Middle frontal gyrus (tissue), 1 donor: ENCODE results near the gene FBXW7.

ENCODE experiments used
- DNase-seq: peaks from one replicate; pipeline ENCODE4 v3.0.0-alpha.2; 2015; ENCODE audit warnings: low spot score; ENCODE audit errors: extremely low spot score

The FBXW7 gene

DNA sequence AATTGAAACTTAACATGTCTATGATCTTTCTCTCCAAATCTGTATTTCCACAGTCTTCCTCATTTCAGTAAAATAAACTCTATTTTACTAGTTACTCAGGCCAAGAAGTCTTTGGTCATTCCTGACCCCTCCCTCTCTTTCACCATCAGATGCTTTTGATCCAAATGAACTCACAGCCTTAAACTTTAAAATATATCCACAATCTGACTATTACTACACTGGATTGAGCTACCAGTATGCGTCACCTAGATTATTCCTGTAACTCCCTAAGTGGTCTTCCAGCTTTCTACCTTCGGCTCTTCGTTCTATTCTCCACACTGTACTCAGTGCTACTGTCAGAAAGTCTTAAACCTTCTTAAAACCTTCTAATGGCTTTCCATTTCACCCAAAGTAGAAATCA is 195.1 kb downstream of the FBXW7 start:
- DNase-seq, result no peak

DNA sequence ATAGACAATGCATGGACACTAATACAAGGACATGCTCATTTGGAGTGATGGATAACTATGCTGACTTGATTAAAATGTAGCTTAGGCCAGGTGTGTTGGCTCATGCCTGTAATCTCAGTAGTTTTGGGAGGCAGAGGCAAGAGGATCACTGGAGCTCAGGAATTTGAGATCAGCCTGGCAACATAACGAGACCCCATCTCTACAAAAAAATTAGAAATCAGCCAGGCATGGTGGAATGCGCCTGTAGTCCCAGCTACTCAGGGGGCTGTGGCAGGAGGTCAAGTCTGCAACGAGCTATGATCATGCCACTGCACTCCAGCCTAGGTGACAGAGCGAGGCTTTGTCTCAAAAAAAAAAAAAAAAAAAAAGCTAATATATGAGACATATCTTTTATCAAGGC is 196.3 kb downstream of the FBXW7 start:
- DNase-seq, result no peak

DNA sequence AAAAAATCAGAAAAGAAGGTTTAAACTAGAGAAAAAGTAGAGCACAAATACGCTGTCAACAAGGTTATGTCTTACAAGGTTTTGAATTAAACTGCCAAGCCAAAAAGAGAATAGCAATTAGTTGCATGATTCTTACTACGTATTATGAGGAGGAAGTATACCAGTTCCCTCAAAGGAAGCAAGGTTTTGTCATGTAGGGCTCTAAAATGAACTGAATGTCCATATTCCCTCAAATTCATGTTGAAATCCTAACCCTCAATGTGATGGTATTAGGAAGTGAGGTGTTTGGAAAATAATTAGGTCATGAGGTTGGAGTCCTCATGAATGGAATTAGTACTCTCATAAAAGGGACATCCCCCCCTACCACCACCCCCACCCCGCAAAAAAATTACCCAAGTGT is 201.0 kb downstream of the FBXW7 start:
- DNase-seq, result no peak

DNA sequence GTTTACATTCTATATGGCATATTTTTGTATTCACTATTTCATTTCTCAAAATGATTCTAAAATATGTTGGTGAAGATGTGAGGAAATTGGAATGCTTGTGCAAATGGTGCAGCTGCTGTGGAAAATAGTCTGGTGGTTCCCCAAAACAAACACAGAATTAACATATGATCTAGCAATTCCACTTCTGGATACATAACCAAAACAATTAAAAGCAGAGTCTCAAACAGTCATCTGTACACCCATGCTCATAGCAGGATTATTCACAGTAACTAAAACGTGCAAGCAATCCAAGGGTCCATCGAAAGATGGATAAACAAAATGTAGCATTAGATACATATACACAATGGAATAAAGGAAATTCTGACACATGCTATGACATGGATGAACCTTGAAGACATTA is 204.8 kb downstream of the FBXW7 start:
- DNase-seq, result no peak

DNA sequence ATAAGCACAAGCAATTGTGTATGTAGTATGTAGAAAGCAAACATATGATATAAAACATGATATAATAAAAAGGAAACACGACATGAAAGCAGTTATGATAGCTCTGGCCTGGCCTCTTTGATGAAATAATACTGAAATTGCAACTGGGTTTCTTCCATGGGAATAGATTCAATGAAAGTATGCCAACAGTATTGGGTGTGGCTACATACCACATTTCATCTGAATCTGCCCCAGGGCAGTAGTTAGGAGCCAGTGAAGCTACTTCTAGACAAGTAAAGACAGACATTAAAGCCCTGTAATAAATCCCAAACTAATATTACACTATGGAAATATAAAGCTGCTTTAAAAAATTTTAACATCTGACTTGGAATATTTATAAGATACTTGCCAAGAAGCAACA is 207.3 kb downstream of the FBXW7 start:
- DNase-seq, result no peak

DNA sequence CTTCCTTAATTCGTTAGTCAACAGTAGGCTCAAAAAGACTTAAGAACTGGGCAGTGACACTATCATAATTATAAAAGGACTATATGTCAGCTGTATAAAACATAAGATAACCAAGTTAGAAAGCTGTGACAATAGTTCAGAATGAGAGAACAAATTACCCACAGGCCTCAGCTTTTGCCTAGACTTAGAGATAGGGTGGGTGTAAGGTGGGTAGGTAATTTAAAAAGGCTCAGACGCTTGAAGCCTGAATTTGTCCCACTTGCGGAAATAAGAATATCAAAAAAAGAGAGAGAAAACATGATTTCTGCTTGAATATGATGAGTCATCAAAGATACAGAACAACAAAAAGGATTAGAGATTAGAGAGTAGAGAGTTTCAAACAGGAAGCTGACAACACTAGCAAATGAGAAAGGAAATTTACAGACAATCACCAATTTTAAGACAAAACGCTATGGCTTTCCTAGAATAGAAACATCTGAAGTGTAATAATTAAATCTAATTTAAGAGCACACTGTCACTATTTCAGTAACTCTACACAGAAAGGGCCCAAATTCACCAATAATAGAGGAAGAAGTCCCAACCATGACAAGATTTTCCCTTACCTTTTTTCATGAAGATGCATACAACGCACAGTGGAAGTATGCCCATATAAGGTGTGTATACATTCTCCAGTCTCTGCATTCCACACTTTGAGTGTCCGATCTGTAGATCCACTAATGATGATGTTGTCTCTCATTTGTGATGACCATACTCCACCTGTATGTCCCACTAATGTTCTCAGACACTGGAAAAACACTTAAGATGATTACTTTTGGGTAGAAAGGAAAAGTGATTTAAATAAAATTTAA is 208.1 kb downstream of the FBXW7 start:
- no peak for DNase-seq

DNA sequence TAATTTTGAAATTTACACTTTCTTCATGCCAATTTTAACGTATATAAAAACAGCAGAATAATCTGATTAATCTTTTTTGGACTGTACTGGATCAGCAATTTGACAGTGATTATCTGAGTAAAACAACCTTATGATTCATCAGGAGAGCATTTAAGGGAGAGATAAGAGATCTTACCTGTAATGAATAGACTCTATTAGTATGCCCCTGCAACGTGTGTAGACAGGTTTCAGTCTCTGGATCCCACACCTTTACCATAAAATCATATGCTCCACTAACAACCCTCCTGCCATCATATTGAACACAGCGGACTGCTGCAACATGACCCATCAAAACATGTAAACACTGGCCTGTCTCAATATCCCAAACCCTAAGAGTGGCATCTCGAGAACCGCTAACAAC is 210.1 kb downstream of the FBXW7 start:
- no peak for DNase-seq

DNA sequence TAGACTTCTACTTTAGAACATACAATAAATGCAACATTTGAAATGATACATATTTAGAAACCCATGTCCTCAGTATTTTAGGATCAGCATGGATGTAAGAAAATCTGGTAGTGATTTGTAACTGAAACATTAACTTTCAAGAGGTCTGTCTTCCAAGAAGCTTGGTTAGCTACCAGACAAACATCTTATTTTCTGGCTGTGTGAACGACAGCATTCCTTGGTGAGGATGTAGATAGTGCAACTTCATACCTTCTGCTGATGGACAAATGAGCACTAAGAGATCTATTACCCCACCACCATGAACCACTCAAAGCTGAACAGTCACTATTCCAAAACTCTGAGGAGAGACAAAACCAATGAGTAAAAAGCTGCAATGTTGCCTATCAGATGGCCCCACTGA is 212.7 kb downstream of the FBXW7 start:
- DNase-seq, result no peak

DNA sequence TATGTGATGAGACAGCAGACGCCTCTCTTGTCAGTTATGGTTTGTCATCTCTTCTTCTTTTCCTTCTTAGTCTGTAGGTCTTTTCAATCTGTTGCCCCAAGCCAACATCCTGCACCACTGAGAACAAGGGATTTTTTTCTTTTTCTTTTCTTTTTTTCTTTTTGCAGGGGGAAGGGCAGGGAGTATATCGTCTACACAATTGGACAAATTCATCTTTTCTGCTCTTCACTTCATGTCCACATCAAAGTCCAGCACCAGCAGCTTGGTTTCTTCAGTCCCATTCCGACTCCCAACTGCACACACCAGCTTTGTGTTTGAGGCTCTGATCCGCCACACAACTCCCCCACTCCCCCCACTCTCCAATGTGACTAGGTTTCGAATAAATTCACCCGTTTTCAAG is 213.2 kb downstream of the FBXW7 start:
- no peak for DNase-seq

DNA sequence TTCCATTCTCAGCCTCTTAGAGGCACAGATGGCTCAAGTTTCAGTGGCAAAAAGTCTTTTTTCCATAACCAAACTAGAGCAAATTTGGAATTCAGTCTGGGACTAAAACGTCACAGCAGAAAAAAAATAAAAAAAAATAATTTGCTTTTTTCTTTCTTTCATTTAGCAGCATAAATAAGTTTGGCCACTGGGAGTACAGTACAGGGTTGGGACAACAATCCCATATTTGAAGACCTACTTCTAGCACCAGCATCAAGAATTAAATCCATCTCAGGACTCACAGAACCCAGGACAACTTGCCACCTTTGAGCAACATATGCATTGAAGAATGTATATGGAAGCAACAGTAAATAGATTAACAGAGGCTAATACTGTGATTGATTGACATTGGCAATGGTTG is 214.0 kb downstream of the FBXW7 start:
- DNase-seq, result no peak

DNA sequence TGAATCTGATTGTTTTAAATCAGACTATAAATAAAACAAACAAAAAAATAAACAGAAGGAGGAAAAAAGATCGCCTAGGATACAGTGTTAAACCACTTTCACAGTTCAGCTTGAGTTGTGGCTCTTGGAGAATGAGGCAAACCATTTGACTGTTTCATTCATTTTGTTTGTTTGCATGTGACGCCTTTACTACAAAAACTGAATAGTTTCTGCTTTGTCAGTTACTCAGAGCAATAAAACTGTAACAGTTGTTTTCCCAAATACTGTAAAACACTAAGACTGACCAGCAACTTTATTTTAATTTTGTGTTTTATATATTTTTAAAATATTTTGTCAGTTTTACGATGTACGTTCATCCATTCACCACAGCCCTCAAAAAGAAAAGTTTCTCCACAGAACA is 214.5 kb downstream of the FBXW7 start:
- DNase-seq, result no peak

DNA sequence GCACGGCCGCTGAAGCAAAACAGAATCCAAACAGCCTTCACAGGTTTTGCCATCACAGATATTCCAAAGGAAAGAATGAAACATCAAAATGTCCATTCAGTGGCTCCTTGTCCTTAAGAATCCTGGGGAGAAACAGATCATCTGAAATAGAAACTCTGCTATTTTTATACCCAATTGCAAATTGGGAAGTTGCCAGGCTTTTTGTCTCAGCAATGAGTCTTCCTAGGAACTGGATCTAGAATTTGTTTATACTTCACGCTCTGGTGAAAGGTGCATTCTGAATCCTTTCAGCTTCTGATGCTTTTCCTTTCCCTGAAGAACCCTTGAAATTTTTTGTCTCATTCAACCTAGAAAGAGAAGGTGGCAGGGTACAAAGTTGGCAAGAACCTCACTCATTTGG is 218.9 kb downstream of the FBXW7 start:
- peak; percentile 54 for DNase-seq

DNA sequence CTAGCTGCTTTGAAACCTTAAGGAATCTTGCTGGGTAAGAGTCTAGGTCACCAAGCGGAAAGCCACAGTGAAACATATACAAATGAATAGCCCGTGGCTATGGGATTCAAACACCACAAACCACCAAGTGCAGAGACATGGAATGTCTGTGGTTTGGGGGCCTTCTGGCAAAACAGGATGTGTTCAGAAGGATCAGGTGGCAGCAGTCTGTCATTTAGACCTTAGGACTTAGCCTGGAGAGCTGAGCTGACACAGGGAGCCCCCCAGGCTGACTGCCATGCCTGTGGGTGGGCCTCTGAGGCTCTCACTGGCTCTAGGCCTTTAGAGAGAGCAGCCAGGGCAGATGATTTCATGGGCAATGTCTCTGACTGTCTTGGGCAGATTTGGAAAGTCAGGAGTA is 225.6 kb downstream of the FBXW7 start:
- DNase-seq, result no peak

DNA sequence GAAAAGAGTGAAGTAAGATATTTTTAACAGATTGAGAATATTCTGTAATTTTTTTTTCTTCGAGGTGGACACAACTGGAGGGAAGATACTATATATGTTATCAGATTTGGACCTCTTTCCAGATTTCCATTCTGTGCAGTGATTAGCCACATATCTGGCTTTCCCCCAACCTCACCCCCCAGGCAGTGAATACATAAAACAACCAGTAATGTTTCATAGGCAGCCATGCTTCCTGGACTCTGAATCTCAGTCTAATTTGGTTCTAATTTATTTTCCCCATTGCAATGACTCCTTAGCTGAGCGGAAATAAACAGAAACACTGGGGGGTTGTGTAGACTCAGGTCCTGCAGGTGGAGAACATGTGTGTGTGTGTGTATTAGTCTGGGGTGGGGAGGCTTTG is 226.5 kb downstream of the FBXW7 start:
- DNase-seq, result no peak

DNA sequence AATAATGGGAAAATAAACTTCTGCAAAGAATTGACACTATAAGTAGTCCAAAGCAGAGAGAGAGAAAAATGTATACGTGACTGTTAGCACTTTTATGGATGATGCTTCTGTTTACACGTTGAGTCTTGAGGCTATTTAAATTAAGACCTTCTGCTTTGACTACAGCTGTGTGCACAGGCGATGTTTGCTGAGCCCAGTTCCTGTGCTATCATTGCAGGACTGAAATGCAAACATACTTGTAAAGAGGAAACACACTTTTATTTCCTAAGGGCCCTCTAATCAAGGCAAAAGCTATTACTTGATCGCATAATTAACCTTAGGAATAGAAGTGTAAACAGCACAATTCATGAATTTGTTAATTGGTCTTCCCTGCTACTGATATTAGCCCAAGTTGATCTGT is 226.9 kb downstream of the FBXW7 start:
- DNase-seq, result no peak

DNA sequence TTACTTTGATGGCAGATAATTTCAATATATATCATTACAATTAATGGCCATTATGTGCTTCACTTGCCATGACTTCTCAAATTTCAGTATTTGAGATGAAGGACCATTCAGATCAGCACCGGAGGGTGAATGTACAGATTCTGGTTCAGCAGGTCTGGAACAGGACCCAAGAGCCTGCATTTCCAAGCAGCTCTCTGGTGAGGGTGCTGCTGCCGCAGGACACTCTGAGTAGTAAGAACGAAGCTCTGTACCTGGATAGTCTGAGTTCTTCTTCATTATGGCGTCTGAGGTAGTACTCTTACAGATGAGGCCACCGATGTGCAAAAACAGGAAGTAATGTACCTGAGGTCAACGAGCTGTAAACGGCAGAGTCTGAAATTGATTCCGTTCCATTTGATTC is 228.2 kb downstream of the FBXW7 start:
- DNase-seq, result no peak

DNA sequence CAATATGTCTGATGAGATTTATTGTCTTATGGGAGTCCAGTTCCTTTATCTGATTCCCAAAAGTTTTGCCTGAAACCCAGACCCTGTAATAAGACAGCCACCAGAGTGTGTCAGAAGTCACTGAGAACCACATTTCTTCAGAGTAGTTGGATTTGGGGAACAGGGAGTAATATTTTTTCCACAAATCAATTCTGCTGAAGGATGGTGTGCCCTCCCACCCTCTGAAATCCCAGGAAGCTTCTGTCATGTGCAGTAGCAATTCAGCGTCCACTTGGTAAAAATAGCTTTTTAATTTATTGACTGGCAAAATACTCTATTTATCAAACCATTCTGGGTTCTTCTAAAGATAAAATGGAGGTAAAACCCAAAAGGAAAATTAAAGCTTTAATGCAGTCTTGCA is 229.4 kb downstream of the FBXW7 start:
- no peak for DNase-seq

DNA sequence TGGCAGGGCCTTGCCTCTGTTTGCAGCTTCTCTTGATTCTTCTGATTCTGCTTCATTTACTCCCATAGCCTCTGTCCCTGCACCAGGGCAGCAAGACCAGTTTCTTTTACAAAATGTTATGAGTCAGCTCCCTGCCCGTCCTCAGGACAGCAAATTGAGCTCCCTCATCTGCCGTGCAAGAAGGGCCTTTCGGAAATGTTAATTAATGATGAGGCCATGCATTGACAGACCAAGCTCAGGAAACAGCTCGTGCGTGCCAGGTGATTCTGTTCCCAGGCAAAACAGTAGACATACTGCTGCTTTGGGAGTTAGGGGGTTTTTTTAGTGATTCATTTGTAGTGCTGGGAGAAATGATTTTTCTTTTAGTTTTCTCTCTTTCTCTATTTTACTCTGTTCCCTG is 231.7 kb downstream of the FBXW7 start:
- no peak for DNase-seq

DNA sequence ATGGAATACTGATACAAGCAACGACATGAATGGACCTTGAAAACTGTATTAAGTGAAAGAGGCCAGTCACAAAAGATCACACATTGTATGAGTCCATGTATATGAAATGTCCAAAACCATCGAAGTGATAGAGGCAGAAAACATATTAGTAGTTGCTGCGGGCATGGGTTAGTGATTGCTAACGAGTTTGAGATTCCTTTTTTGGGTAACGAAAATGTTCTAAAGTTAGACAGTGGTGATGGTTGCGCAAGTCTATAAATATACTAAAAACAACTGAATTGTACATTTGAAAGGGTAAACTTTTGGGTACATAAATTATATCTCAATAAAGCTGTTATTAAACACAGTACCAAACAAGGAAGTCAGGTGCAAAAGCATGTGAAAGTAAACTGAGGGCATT is 234.5 kb downstream of the FBXW7 start:
- DNase-seq, result no peak

DNA sequence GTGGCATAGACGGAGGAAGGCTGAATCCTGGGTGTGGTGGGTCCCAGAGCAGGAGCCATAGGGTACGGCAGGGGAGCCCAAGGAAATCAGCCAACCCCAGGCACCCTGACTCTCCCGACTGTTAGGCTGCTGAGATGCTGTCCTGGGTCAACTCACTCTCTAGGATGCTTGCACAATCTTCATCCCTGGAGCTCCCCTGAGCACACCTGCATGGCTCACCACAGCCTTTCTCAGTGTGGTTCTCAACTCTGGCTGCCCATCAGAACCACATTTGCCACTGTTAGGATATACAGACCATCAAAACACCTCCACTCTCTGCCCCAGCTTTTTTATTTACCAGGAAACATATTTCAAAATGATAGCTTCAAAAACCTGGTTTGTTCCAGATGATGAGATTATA is 236.3 kb downstream of the FBXW7 start:
- DNase-seq, result no peak

DNA sequence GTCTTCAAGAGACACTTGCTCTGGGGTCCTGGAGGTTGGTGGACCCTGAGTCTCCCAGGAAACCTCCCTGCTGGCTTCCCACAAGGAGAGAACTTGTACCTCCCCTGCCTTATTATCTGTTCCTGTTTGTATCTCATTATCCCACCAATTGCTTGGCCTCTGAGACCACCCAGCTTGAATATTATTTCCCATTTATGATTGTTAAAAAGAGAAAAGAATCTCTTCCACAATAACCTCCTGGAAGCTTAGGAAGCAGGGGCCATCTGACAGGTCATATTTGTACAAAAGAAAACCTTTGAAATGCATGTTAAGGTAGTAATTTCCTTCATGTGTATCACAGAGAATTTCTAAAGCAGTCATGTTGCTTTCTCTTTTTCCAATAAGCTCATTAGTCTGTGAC is 239.5 kb downstream of the FBXW7 start:
- no peak for DNase-seq

DNA sequence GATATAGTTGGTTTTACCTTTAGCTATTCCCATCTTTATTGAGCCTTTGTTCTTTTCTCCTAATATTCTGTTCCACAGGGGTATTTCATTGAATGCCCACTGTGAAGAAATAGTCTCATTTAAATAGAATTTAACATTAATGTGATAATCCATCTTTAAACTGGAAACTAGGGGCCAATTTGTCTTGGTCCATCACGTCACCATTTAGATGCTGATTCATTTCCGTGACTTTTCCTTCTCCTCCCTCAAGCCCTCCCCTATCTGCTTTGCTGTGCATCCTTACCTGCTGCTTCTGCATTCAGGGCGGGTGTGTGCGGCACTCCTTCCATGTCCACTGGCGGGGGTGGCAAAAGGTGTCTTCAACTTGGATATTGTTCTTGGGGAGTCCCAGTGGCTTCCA is 241.1 kb downstream of the FBXW7 start:
- no peak for DNase-seq

DNA sequence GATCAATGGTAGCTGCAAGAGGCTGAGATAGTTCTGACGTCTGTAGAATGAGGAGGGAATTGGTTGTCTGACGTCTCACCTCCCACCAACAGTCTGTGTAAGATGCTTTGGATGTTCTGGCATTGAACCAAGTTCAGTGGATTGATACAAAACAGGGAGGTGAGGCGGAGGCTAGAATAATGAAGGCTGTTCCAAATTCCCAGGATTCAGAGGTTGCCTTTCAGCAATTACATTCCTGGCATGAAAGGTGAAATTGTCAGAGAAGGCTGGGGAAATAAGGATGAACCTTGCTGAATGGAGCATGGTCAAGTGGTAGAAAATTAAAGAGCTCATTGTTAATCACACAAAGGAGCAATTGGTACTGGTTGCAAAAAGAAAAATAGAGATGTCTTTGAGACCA is 241.6 kb downstream of the FBXW7 start:
- no peak for DNase-seq

DNA sequence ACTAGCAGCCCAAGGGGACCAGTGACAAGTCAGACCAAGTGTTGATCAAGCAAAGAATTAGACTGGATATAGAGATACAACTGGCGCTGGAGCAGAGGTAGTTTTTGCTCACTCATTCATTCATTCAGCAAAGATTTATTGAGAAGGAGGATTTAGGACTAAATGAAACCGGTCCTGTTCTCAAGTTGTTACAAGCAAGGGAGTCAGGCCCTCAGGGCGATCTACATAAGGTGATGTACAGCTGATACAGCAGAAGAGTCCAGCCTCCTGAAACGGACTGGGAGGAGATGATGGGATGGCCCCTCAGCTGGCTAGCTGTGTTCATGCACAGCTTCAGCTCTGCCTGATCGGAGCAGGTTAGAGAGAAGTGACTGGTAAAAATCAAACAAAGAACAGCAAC is 242.4 kb downstream of the FBXW7 start:
- DNase-seq, result no peak
